HEK293T (cell line): ENCODE measurements around the gene SLC1A4.
"Not testable (repeated sequence)": the region's sequence is repeated elsewhere in the genome, so short reads cannot be mapped to it uniquely, and the experiment has no call there.

ENCODE experiments used
- CTCF ChIA-PET: fragments of 350-600 bp; formaldehyde crosslinking; extraction: SDS; loops from one replicate; lab custom pipeline; 2021; ENCODE audit warnings: antibody characterized with exemption, inconsistent platforms; lab: Yijun Ruan, JAX
- POLR2A ChIA-PET: fragments of 350-600 bp; formaldehyde crosslinking; extraction: SDS; loops from one replicate; lab custom pipeline; 2020; ENCODE audit warnings: antibody characterized with exemption, inconsistent platforms; lab: Yijun Ruan, JAX
- DNase-seq: peaks from one replicate; pipeline ENCODE4 v3.0.0; 2012; ENCODE audit warnings: mixed read lengths; ENCODE audit errors: extremely low spot score
- ARNT ChIP-seq: fragments of 450-650 bp; IDR thresholded peaks from 2 replicates; pipeline ENCODE4 v1.6.1; 2017; ENCODE audit warnings: mild to moderate bottlenecking
- BHLHE40 ChIP-seq: fragments of 450-650 bp; IDR thresholded peaks from 2 replicates; pipeline ENCODE4 v1.6.1; 2016; ENCODE audit warnings: mild to moderate bottlenecking, moderate library complexity, borderline replicate concordance
- CTBP1 ChIP-seq: fragments of 450-650 bp; IDR thresholded peaks from 2 replicates; pipeline ENCODE4 v1.6.1; 2016; ENCODE audit warnings: borderline replicate concordance
- ELF4 ChIP-seq: fragments of 450-650 bp; IDR thresholded peaks from 2 replicates; pipeline ENCODE4 v1.6.1; 2017; ENCODE audit warnings: antibody characterized with exemption
- FOXA1 ChIP-seq: fragments of 450-650 bp; IDR thresholded peaks from 2 replicates; pipeline ENCODE4 v1.6.1; 2016; ENCODE audit warnings: mild to moderate bottlenecking
- FOXK2 ChIP-seq: fragments of 450-650 bp; IDR thresholded peaks from 2 replicates; pipeline ENCODE4 v1.6.1; 2016; ENCODE audit warnings: mild to moderate bottlenecking
- FOXM1 ChIP-seq: fragments of 450-650 bp; IDR thresholded peaks from 2 replicates; pipeline ENCODE4 v1.6.1; 2017; ENCODE audit warnings: mild to moderate bottlenecking, borderline replicate concordance
- HDGF ChIP-seq: fragments of 450-650 bp; IDR thresholded peaks from 2 replicates; pipeline ENCODE4 v1.6.1; 2017; ENCODE audit warnings: antibody characterized with exemption, borderline replicate concordance
- L3MBTL2 ChIP-seq: fragments of 450-650 bp; conservative IDR thresholded peaks from 2 replicates; pipeline ENCODE4 v1.6.1; 2016; ENCODE audit warnings: mild to moderate bottlenecking
- LEF1 ChIP-seq: fragments of 450-650 bp; IDR thresholded peaks from 2 replicates; pipeline ENCODE4 v1.6.1; 2017; ENCODE audit warnings: mild to moderate bottlenecking, borderline replicate concordance
- NFRKB ChIP-seq: fragments of 450-650 bp; IDR thresholded peaks from 2 replicates; pipeline ENCODE4 v1.6.1; 2016; ENCODE audit warnings: mild to moderate bottlenecking, moderate library complexity
- PKNOX1 ChIP-seq: fragments of 450-650 bp; IDR thresholded peaks from 2 replicates; pipeline ENCODE4 v1.6.1; 2016
- SP1 ChIP-seq: fragments of 450-650 bp; IDR thresholded peaks from 2 replicates; pipeline ENCODE4 v1.6.1; 2017
- SUZ12 ChIP-seq: fragments of 450-650 bp; IDR thresholded peaks from 2 replicates; pipeline ENCODE4 v1.6.1; 2016; ENCODE audit warnings: mild to moderate bottlenecking
- TARDBP ChIP-seq: fragments of 450-650 bp; IDR thresholded peaks from 2 replicates; pipeline ENCODE4 v1.6.1; 2016
- ZNF384 ChIP-seq: fragments of 450-650 bp; IDR thresholded peaks from 2 replicates; pipeline ENCODE4 v1.6.1; 2016

Gene SLC1A4

GRCh38 chr2:64999754-65000153, 10.6 kb downstream of the SLC1A4 start:
- DNase-seq = no peak
- CTCF ChIA-PET = interaction anchor here (0.6 kb wide), 1 partner anchor 9 kb away, joined by 4 read pairs; no protein-coding TSS in a partner anchor
- POLR2A ChIA-PET = interaction anchor here (1.5 kb wide), 1 partner anchor 11 kb away, joined by 5 read pairs; no protein-coding TSS in a partner anchor
- TF ChIP-seq ARNT (no peak), FOXK2 (no peak), FOXM1 (no peak), BHLHE40 (no peak), ZNF384 (no peak), PKNOX1 (no peak), HDGF (no peak), SUZ12 (no peak), LEF1 (no peak), L3MBTL2 (no peak), NFRKB (no peak), FOXA1 (no peak), CTBP1 (no peak), TARDBP (no peak), SP1 (no peak), ELF4 (no peak)

DNA sequence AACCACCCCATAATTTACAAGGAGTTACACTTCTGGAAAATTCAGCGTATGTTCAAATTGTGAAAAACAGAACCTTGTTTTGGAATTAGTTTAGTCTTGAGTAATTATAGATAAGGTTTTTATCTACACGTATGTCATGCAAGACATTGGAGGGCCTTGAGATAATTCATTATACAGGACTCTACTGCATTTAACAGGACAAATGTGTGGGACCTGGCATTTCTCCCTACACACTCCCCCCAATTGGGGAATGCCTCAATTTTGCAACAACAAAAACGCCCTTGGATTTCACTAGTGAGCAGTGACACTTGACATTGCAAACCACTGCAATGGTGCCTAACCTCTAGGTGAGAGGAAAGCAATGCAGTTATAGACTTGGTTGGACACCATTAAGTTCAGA, 11.4 kb downstream of the SLC1A4 start:
- no peak for DNase-seq
- TF ChIP-seq CTBP1 (no peak), TARDBP (no peak)
- ChIA-PET CTCF (no interaction called here), POLR2A (no interaction called here)

DNA sequence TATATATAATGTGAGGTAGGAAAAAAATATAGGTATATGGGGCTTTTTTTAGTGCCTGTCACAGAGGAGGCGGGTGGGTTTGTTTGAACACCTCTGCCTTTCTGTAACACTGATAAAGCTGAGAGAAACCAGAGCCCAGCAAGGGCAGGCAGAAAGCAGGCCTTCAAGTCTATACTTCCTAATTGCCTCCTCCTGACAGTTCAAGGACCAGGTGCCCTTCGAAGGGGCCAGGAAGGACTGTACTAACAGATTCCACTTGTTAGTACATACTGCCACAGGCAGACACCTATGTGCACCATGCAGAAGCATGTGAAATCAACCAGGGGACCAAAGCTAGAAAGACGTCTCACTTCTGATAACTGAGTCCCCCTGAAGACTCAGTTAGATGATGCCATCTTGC, 13.8 kb downstream of the SLC1A4 start:
- ChIA-PET POLR2A (no interaction called here), CTCF (no interaction called here)
- DNase-seq = no peak
- TF ChIP-seq ZNF384 = no peak
- TF ChIP-seq TARDBP = no peak
- TF ChIP-seq ELF4 = no peak
- no peak for TF ChIP-seq HDGF
- TF ChIP-seq L3MBTL2 = no peak
- TF ChIP-seq CTBP1 = no peak

DNA sequence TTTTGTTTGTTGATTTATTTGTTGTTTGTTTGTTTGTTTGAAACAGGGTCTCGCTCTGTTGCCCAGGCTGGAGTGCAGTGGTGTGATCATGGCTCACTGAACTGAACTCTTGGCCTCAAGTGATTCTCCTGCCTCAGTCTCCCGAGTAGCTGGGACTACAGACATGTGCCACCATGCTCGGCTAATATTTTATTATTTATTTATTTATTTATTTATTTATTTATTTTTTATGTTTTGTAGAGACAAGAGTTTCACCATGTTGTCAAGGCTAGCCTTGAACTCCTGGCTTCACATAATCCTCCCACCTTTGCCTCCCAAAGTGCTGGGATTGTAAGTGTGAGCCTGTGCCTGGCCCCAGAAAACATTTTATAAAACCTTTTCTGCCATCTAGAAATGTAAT, 15.0 kb downstream of the SLC1A4 start:
- DNase-seq, POLR2A ChIA-PET: not testable (repeated sequence)
- CTCF ChIA-PET = interaction anchor here (0.6 kb wide), 1 partner anchor 181 kb away, joined by 8 read pairs; no protein-coding TSS in a partner anchor

DNA sequence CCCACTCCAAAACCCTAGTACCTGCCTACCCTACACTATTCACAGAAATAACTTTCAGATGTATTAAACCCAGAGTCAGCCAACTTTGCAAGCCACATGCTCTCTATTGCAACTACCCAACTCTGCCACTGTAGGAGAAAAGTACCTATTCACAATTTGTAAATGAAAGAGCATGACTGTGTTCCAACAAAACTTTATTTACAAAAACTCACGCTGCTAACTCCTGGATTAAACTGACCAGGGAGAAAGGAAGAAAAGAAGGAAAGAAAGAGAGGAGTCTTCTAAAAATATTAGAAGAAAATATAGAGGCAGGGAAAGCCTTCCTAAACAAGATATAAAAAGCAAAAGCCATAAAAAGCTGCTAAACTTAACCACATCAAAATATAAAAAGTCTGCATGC, 24.6 kb downstream of the SLC1A4 start:
- POLR2A ChIA-PET = no interaction called here
- CTCF ChIA-PET = no interaction called here
- no peak for DNase-seq
- TF ChIP-seq BHLHE40 (no peak), FOXK2 (no peak), CTBP1 (no peak), TARDBP (no peak), NFRKB (no peak), PKNOX1 (no peak), FOXM1 (no peak), ARNT (no peak), HDGF (no peak), SP1 (no peak), ELF4 (no peak), LEF1 (no peak), ZNF384 (no peak), L3MBTL2 (no peak)

DNA sequence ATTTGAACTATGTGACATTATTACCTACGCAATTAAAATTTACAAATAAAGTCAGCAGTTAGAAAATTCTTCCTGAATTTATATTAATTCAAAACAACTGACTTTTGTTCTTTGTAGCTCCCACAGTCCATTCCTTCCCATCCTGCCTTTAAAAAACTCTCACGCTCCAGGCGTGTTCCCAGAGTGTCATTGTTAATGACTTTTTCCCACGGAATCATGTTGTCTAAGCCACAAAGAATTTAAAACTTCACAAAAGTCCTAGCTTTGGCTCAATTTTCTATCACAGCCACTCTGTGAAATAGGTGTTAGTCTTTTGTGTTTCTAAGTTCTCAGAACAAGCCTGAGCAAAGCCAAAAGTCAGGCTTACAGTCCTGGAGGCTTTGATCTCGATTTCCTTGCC, 26.5 kb downstream of the SLC1A4 start:
- POLR2A ChIA-PET = no interaction called here
- CTCF ChIA-PET = no interaction called here
- no peak for DNase-seq
- no peak for TF ChIP-seq PKNOX1
- TF ChIP-seq HDGF = no peak
- no peak for TF ChIP-seq CTBP1
- no peak for TF ChIP-seq ZNF384
- TF ChIP-seq ELF4 = no peak
- no peak for TF ChIP-seq L3MBTL2
- TF ChIP-seq LEF1 = no peak
- no peak for TF ChIP-seq NFRKB
- TF ChIP-seq SP1 = no peak
- no peak for TF ChIP-seq FOXA1
- TF ChIP-seq TARDBP = no peak
- no peak for TF ChIP-seq FOXK2
- TF ChIP-seq FOXM1 = no peak
- no peak for TF ChIP-seq BHLHE40
- TF ChIP-seq SUZ12 = no peak
- TF ChIP-seq ARNT = no peak

DNA sequence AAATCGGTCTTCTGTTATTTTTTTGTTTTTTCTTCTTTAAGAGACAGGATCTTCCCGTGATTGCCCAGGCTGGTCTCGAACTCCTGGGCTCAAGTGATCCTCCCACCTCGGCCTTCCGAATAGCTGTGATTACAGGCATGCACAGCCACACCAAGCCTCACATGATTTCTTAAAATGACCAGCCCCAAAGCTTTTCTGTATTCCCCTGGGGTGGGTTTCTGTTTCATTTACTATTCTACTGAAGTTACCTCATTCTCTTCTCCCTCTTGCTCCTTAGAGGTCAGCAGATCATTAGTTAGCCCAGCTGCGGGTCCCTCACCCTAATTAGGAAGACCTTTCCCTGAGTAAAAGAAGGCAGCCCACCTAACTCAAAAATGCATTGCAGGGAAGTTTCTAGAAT, 27.6 kb downstream of the SLC1A4 start:
- DNase-seq = no peak
- ChIA-PET CTCF (no interaction called here), POLR2A (no interaction called here)
- TF ChIP-seq FOXM1 = no peak
- no peak for TF ChIP-seq ELF4
- TF ChIP-seq FOXA1 = no peak
- no peak for TF ChIP-seq HDGF
- no peak for TF ChIP-seq PKNOX1
- TF ChIP-seq ZNF384 = no peak
- no peak for TF ChIP-seq BHLHE40
- TF ChIP-seq LEF1 = no peak
